NCI-H146 treated with DMSO at 0.1 percent for 48 hours (cell line): ENCODE data around the gene TSBP1.
"Not testable (repeated sequence)": the region's sequence is repeated elsewhere in the genome, so short reads cannot be mapped to it uniquely, and the experiment has no call there.

Experiments
- DNase-seq: peaks from one replicate; lab custom pipeline; 2025; ENCODE audit not compliant: unreplicated experiment; lab: John Stamatoyannopoulos, UW

The TSBP1 gene

GRCh38 chr6:32379545-32379944 lies 7.8 kb upstream of the TSBP1 start:
- no peak for DNase-seq

GRCh38 chr6:32375739-32376529 lies 4.2 kb upstream of the TSBP1 start:
- DNase-seq = no peak

GRCh38 chr6:32371229-32371628 lies 474 bp downstream of the TSBP1 start:
- no peak for DNase-seq

GRCh38 chr6:32370505-32370904 lies 1.2 kb downstream of the TSBP1 start:
- DNase-seq = no peak

- no peak for DNase-seq
Observed at GRCh38 chr6:32369660-32370059, 2.0 kb downstream of the TSBP1 start.

GRCh38 chr6:32367644-32368043 lies 4.1 kb downstream of the TSBP1 start:
- DNase-seq = no peak

GRCh38 chr6:32359225-32359624 lies 12.5 kb downstream of the TSBP1 start:
- not testable (repeated sequence) for DNase-seq

GRCh38 chr6:32358548-32358947 lies 13.2 kb downstream of the TSBP1 start:
- DNase-seq = not testable (repeated sequence)

GRCh38 chr6:32355018-32355417 lies 16.7 kb downstream of the TSBP1 start:
- DNase-seq = no peak

- DNase-seq = no peak
Observed at GRCh38 chr6:32353348-32353747, 18.4 kb downstream of the TSBP1 start.

- DNase-seq = no peak
Observed at GRCh38 chr6:32340242-32340641, 31.5 kb downstream of the TSBP1 start.

- no peak for DNase-seq
Observed at GRCh38 chr6:32337186-32337805, 34.4 kb downstream of the TSBP1 start.

- no peak for DNase-seq
Observed at GRCh38 chr6:32332433-32332832, 39.3 kb downstream of the TSBP1 start.

- no peak for DNase-seq
Observed at GRCh38 chr6:32329141-32329540, 42.6 kb downstream of the TSBP1 start.

- no peak for DNase-seq
Observed at GRCh38 chr6:32327103-32327502, 44.6 kb downstream of the TSBP1 start.

- DNase-seq = no peak
Observed at GRCh38 chr6:32318501-32318900, 53.2 kb downstream of the TSBP1 start.

GRCh38 chr6:32317541-32317940 lies 54.2 kb downstream of the TSBP1 start:
- no peak for DNase-seq

- no peak for DNase-seq
Observed at GRCh38 chr6:32313964-32314363, 57.7 kb downstream of the TSBP1 start.

- DNase-seq = no peak
Observed at GRCh38 chr6:32298632-32299336, 72.9 kb downstream of the TSBP1 start.

- DNase-seq = not testable (repeated sequence)
Observed at GRCh38 chr6:32294980-32295379, 76.7 kb downstream of the TSBP1 start.

GRCh38 chr6:32294566-32294965 lies 77.1 kb downstream of the TSBP1 start:
- no peak for DNase-seq

- no peak for DNase-seq
Observed at GRCh38 chr6:32293695-32294094, 78.0 kb downstream of the TSBP1 start.
